Astrocyte (in vitro differentiated cells and primary cell): ENCODE results near the gene SDF2L1. TPM values are rescaled to one million over a fixed set of nuclear protein-coding genes. Genes with fewer than 3 reads are reported as not detected.

ENCODE experiments used
- DNase-seq: peaks from one replicate; pipeline ENCODE4 v3.0.0-alpha.2; 2010; ENCODE audit warnings: low read depth
- FAIRE-seq: peaks from 2 replicates; lab custom pipeline; 2011; peaks lifted over from hg19 to GRCh38; lab: Jason Lieb, UNC
- H2AFZ ChIP-seq: 2 replicates; pipeline ENCODE4 v1.6.0; 2012; ENCODE audit warnings: low read depth, low read length, inconsistent platforms
- H3K27ac ChIP-seq: 2 replicates; pipeline ENCODE4 v1.5.1; 2011; ENCODE audit warnings: low read depth, low read length, inconsistent platforms
- H3K27me3 ChIP-seq: 2 replicates; pipeline ENCODE4 v1.6.0; 2011; ENCODE audit warnings: low read length, inconsistent platforms; ENCODE audit not compliant: insufficient read depth
- H3K36me3 ChIP-seq: 2 replicates; pipeline ENCODE4 v1.5.1; 2011; ENCODE audit warnings: low read length, inconsistent platforms; ENCODE audit not compliant: insufficient read depth
- H3K4me1 ChIP-seq: 2 replicates; pipeline ENCODE4 v1.5.1; 2011; ENCODE audit warnings: low read length, inconsistent platforms; ENCODE audit not compliant: insufficient read depth
- H3K4me2 ChIP-seq: 2 replicates; pipeline ENCODE4 v1.6.0; 2012; ENCODE audit warnings: low read length, inconsistent platforms
- H3K4me3 ChIP-seq: 2 replicates; pipeline ENCODE4 v1.5.1; 2011; ENCODE audit warnings: low read depth, mild to moderate bottlenecking, low read length, inconsistent platforms; ENCODE audit not compliant: insufficient read depth
- H3K79me2 ChIP-seq: 2 replicates; pipeline ENCODE4 v1.6.0; 2012; ENCODE audit warnings: mild to moderate bottlenecking, low read length, inconsistent platforms; ENCODE audit not compliant: insufficient read depth
- H3K9ac ChIP-seq: 2 replicates; pipeline ENCODE4 v1.6.0; 2012; ENCODE audit warnings: mild to moderate bottlenecking, low read length, inconsistent platforms
- H3K9me3 ChIP-seq: 2 replicates; pipeline ENCODE4 v1.5.1; 2012; ENCODE audit warnings: low read depth, mild to moderate bottlenecking, low read length, inconsistent platforms; ENCODE audit not compliant: insufficient read depth
- H4K20me1 ChIP-seq: 2 replicates; pipeline ENCODE4 v1.6.0; 2012; ENCODE audit warnings: low read length, inconsistent platforms; ENCODE audit not compliant: insufficient read depth
- H3K27ac Mint-ChIP-seq: one replicate; pipeline ENCODE4 v1.8.0; 2021; ENCODE audit warnings: mild to moderate bottlenecking, mixed read lengths; ENCODE audit not compliant: unreplicated experiment
- H3K27me3 Mint-ChIP-seq: one replicate; pipeline ENCODE4 v1.8.0; 2021; ENCODE audit warnings: low read depth, mixed read lengths; ENCODE audit not compliant: unreplicated experiment
- H3K36me3 Mint-ChIP-seq: one replicate; pipeline ENCODE4 v1.8.0; 2021; ENCODE audit warnings: low read depth, mixed read lengths; ENCODE audit not compliant: unreplicated experiment
- H3K4me1 Mint-ChIP-seq: one replicate; pipeline ENCODE4 v1.8.0; 2021; ENCODE audit warnings: low read depth, mixed read lengths; ENCODE audit not compliant: unreplicated experiment
- H3K4me3 Mint-ChIP-seq: one replicate; pipeline ENCODE4 v1.8.0; 2021; ENCODE audit warnings: mild to moderate bottlenecking, moderate library complexity, mixed read lengths; ENCODE audit not compliant: unreplicated experiment
- H3K9me3 Mint-ChIP-seq: one replicate; pipeline ENCODE4 v1.8.0; 2021; ENCODE audit warnings: mild to moderate bottlenecking, mixed read lengths; ENCODE audit not compliant: unreplicated experiment
- EZH2 ChIP-seq: IDR thresholded peaks from 2 replicates; pipeline ENCODE4 v1.6.1; 2012; ENCODE audit warnings: mild to moderate bottlenecking, low read length, inconsistent platforms; ENCODE audit not compliant: insufficient read depth
- total RNA-seq: library from RNA; stranded (reverse); gene quantifications from 2 replicates; pipeline ENCODE4 v1.2.1, GENCODE V29; 2021
- TF ChIP-seq, protein P1 (sequence below): IDR thresholded peaks from 2 replicates; pipeline ENCODE4 v1.5.1; 2011; ENCODE audit warnings: low read depth, mild to moderate bottlenecking, inconsistent platforms, low read length, moderate library complexity; ENCODE audit not compliant: insufficient read depth

The SDF2L1 gene
- total RNA-seq, 1 donor from 2014 or later, result 49.5 TPM

GRCh38 chr22:21665047-21665851 lies 23.1 kb downstream of the SDF2L1 start:
- H4K20me1 ChIP-seq, result peaks cover 9% of the 10 kb centered on the region
- no peaks in the 10 kb centered on the region for H3K4me1 ChIP-seq
- peaks cover 10% of the 10 kb centered on the region for H3K27me3 Mint-ChIP-seq
- H3K9me3 Mint-ChIP-seq, result no peaks in the 10 kb centered on the region
- peak overlapping the region; percentile 89 for H2AFZ ChIP-seq
- no peaks in the 10 kb centered on the region for H3K9me3 ChIP-seq
- peak overlapping the region; percentile 90 for H3K4me3 Mint-ChIP-seq
- H3K27ac Mint-ChIP-seq, result peak overlapping the region; percentile 66
- no peak overlapping the region for H3K27ac ChIP-seq
- H3K4me2 ChIP-seq, result peak overlapping the region; percentile 82
- peak overlapping the region; percentile 77 for H3K9ac ChIP-seq
- DNase-seq, result no peak
- peaks cover 27% of the 10 kb centered on the region for H3K79me2 ChIP-seq
- H3K36me3 ChIP-seq, result peaks cover 2% of the 10 kb centered on the region
- peaks cover 4% of the 10 kb centered on the region for H3K4me1 Mint-ChIP-seq
- TF ChIP-seq, protein P1, sequence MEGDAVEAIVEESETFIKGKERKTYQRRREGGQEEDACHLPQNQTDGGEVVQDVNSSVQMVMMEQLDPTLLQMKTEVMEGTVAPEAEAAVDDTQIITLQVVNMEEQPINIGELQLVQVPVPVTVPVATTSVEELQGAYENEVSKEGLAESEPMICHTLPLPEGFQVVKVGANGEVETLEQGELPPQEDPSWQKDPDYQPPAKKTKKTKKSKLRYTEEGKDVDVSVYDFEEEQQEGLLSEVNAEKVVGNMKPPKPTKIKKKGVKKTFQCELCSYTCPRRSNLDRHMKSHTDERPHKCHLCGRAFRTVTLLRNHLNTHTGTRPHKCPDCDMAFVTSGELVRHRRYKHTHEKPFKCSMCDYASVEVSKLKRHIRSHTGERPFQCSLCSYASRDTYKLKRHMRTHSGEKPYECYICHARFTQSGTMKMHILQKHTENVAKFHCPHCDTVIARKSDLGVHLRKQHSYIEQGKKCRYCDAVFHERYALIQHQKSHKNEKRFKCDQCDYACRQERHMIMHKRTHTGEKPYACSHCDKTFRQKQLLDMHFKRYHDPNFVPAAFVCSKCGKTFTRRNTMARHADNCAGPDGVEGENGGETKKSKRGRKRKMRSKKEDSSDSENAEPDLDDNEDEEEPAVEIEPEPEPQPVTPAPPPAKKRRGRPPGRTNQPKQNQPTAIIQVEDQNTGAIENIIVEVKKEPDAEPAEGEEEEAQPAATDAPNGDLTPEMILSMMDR, result no peak
- no peak for TF ChIP-seq EZH2
- peak overlapping the region; percentile 93 for H3K4me3 ChIP-seq
- FAIRE-seq, result no peak
- H3K27me3 ChIP-seq, result no peaks in the 10 kb centered on the region
- peaks cover 2% of the 10 kb centered on the region for H3K36me3 Mint-ChIP-seq

DNA sequence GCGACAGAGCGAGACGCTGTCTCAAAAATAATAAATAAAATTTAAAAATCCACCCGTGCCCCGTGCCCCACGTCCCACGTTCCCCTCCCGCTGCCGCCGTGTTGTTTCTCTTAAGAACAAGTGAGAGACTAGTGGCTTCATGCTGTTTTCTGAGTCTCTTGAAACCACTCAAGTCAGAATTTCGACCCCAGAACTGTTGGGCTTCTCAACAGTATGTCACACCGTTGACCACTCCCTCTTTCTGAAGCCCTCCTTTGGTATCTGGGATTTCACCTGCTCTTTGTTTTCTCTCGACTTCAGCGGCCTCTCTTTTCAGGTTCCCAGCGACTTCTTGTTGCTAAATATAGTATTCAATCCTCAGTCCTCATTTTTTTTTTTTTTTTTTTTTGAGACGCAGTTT lies 24.7 kb downstream of the SDF2L1 start:
- Histone ChIP-seq H4K20me1 (peaks cover 12% of the 10 kb centered on the region), H3K4me1 (no peaks in the 10 kb centered on the region), H3K27me3 (no peaks in the 10 kb centered on the region), H3K36me3 (peaks cover 8% of the 10 kb centered on the region), H2AFZ (no peak overlapping the region), H3K9me3 (no peaks in the 10 kb centered on the region), H3K9ac (peak overlapping the region; percentile 77), H3K27ac (no peak overlapping the region), H3K79me2 (peaks cover 27% of the 10 kb centered on the region), H3K4me2 (peak overlapping the region; percentile 82), H3K4me3 (peak overlapping the region; percentile 51)
- H3K36me3 Mint-ChIP-seq, result peaks cover 2% of the 10 kb centered on the region
- H3K4me3 Mint-ChIP-seq, result peak overlapping the region; percentile 90
- H3K9me3 Mint-ChIP-seq, result no peaks in the 10 kb centered on the region
- peaks cover 2% of the 10 kb centered on the region for H3K27me3 Mint-ChIP-seq
- DNase-seq (no peak), FAIRE-seq (no peak)
- H3K4me1 Mint-ChIP-seq, result peaks cover 4% of the 10 kb centered on the region
- peak overlapping the region; percentile 97 for H3K27ac Mint-ChIP-seq
- no peak for TF ChIP-seq EZH2
- TF ChIP-seq, protein P1, result no peak

DNA sequence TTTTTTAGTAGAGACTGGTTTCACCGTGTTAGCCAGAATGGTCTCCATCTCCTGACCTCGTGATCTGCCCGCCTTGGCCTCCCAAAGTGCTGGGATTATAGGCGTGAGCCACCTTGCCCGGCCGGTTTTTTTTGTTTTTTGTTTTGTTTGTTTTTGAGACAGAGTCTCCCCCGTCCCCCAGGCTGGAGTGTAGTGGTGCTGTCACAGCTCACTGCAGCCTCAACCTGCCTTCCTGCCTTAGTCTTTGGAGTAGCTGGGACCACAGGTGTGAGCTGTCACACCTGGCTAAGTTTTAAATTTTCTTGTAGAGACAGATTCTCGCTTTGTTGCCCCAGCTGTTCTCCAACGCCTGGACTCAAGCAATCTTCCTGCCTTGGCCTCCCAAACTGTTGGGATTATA lies 26.9 kb downstream of the SDF2L1 start:
- H3K4me1 ChIP-seq, result no peaks in the 10 kb centered on the region
- no peaks in the 10 kb centered on the region for H3K9me3 ChIP-seq
- H3K27me3 ChIP-seq, result no peaks in the 10 kb centered on the region
- no peak overlapping the region for H3K9ac ChIP-seq
- H3K36me3 ChIP-seq, result peaks cover 20% of the 10 kb centered on the region
- peaks cover 27% of the 10 kb centered on the region for H3K79me2 ChIP-seq
- H3K4me2 ChIP-seq, result no peak overlapping the region
- H3K27me3 Mint-ChIP-seq, result no peaks in the 10 kb centered on the region
- H3K4me3 Mint-ChIP-seq, result no peak overlapping the region
- no peak overlapping the region for H3K4me3 ChIP-seq
- H3K36me3 Mint-ChIP-seq, result peaks cover 9% of the 10 kb centered on the region
- DNase-seq (no peak), FAIRE-seq (no peak)
- H3K27ac ChIP-seq, result no peak overlapping the region
- H3K9me3 Mint-ChIP-seq, result no peaks in the 10 kb centered on the region
- TF ChIP-seq EZH2, result no peak
- TF ChIP-seq, protein P1, result no peak
- peaks cover 23% of the 10 kb centered on the region for H4K20me1 ChIP-seq
- H3K4me1 Mint-ChIP-seq, result peaks cover 4% of the 10 kb centered on the region
- no peak overlapping the region for H2AFZ ChIP-seq
- no peak overlapping the region for H3K27ac Mint-ChIP-seq
